G401 (cell line): ENCODE measurements around the gene ATG7. TPM values are rescaled to one million over a fixed set of nuclear protein-coding genes. Genes with fewer than 3 reads are reported as not detected.

Experiments used
- DNase-seq: peaks from one replicate; pipeline ENCODE4 v3.0.0-alpha.2; 2015; ENCODE audit warnings: low spot score
- in situ Hi-C: cut with HindIII; loops from 2 replicates; pipeline ENCODE4 v1.10.0; 2016; ENCODE audit warnings: low sequenced_read_pairs, mixed read lengths
- total RNA-seq: library from RNA; depleted of rRNA; stranded (reverse); fragments of >200 nt; shearing (Covaris generic); gene quantifications from 2 replicates; pipeline ENCODE4 v1.2.3, GENCODE V29; 2014; rRNA removed

ATG7 gene, protein sequence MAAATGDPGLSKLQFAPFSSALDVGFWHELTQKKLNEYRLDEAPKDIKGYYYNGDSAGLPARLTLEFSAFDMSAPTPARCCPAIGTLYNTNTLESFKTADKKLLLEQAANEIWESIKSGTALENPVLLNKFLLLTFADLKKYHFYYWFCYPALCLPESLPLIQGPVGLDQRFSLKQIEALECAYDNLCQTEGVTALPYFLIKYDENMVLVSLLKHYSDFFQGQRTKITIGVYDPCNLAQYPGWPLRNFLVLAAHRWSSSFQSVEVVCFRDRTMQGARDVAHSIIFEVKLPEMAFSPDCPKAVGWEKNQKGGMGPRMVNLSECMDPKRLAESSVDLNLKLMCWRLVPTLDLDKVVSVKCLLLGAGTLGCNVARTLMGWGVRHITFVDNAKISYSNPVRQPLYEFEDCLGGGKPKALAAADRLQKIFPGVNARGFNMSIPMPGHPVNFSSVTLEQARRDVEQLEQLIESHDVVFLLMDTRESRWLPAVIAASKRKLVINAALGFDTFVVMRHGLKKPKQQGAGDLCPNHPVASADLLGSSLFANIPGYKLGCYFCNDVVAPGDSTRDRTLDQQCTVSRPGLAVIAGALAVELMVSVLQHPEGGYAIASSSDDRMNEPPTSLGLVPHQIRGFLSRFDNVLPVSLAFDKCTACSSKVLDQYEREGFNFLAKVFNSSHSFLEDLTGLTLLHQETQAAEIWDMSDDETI
- 37.5 and 48.5 TPM in 2 replicates for total RNA-seq

DNA sequence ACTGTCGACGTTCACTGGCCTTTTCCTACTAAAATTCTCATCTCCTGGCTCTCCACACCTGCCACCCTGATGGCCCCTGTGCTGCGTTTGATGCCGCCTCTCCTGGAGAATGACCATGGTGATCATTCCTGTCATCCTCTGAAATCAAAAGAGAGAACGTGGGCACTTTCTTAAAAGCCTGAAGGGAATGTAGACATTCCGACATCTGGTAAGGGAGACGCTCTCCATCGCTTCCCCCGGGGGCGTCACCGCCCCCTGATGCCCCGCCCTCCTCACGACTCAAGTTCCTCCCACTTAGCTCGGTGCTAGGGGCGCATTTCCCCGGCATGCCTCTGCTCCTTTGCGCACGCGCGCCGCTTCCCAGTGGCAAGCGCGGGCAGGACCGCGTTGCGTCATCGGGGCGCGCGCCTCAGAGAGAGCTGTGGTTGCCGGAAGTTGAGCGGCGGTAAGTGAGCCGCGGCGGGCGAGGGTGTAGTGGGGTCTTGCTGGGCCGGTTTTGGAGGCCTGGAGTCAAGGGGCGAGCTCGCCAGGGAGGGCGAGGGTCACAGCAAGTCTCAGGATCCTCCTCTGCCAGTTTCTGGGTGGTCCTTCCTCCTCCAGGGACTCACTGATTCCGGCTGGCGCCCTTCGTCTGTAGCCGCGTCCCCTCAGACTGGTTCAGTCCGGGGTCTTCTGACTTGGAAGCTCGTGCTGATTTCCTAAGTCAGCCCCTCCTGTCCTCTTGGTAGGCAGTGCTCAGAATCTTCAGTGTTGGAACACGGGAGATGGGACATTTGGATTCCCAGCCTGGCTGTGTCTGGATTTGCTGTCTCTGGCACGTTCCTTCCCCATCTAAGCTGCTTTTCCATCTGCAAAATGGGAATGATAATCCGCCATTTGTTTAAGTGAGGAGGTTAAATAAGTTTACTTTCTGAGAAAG is at the start of gene ATG7:
ATG7 (plus strand) TSS at position 412 of the 919 bp plus-strand sequence. CDS start 26,299 bp downstream, outside the sequence.
- in situ Hi-C loops, result no loop called here
- DNase-seq, result peak; percentile 95

DNA sequence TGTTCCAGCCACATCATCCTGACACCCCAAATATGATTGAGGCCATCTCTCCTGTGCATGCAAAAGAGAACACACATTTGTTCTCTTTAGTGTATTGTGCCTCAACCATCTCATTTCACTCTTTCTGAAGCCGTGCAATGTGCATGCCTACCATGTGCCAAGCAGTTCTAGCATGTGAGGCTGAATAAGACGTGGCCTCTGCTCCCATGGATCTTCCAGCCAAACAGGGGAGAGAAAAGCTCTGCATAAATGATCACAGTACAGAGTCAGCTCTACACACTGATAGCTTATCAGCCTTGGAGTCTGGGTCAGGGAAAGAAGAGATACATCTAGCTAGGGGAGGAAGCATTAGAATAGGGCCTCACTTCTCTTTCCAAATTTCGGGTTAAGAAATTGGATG is 48.2 kb upstream of the ATG7 start:
- DNase-seq, result no peak
- in situ Hi-C loops, result no loop called here

DNA sequence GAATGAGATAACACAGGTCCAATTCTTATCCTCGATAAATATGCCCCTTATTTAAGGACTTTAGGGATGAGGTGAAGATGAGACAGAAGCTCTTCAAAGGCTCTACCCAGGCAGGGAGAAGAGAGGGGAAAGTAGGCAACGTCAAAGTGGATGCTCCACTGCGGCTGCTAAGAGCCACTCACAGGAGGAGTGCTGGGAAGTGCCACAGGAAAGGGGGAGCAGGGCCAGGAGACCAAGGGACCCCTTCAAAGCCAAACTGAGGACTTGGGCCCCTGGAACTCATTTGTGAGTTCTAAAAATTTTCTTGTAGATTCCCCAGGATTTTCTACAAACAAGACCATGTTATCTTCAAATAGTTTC is 47.3 kb upstream of the ATG7 start:
- no peak for DNase-seq
- in situ Hi-C loops, result no loop called here

DNA sequence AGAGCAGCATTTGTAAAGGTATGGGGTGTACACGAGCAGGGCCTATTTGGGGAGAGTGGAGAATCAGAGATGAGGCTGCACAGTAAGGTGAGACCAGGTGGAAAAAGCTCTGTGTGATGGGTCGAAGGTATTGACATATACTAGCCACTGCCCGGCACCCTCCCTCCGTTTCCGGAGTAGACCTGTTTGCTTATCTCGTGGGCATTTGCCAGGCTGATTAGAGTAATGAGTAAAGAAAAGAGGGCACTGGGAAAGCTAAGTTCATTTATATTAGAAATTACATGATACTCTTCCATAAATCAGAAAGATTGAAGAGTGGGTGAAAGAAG is 46.2 kb upstream of the ATG7 start:
- DNase-seq, result no peak
- in situ Hi-C loops, result no loop called here

DNA sequence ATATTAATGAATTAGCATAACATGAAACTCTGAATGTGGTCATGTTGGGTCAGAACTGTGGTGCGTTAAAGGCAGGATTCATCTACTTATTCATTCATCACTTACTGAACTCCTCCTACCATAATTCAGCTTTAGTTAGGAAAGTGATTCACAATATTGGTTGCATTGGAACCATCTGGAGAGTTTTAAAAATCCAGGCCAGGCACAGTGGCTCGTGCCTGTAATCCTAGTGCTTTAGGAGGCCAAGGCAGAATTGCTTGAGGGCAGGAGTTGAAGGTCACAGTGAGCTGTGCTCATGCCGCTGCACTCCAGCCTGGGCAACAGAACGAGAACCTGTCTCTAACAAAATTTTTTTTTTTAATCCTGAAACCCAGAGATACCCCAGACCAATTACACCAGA is 44.2 kb upstream of the ATG7 start:
- in situ Hi-C loops, result no loop called here
- no peak for DNase-seq

DNA sequence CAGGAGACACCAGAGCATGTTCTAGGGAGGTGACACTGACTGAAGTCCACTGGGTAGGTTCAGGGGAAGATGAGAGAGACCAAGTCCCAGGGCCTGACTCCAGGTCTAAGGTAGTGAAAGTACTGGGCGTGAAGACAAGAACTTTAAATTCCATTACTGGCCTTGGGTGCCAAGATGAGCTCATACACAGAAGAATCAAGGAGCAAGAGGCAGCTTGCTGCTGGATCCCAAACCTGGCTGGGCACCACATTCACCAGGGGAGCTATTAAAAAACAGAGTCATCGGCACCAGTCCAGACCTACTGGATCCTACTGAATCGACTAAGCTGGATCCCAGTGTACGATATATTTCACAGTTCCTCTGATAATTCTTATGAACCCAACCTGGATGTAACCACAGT is 42.1 kb upstream of the ATG7 start:
- in situ Hi-C loops, result no loop called here
- DNase-seq, result no peak

DNA sequence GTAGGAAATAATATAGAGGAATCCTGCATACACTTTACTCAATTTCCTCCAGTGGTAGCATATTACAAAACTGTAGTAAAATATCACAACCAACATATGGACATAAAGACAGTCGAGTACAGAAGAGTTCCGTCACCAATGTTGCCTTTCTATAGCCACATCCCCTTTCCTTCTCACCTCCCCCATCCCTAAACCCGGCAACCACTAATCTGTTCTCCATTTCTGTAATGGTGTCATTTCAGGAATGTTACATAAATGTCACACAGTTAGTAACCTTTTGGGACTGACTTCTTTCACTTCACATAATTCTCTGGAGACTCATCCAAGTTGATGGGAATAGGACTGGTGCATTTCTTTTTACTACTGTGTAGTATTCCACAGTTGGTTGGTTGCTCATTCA is 41.4 kb upstream of the ATG7 start:
- in situ Hi-C loops, result no loop called here
- no peak for DNase-seq

DNA sequence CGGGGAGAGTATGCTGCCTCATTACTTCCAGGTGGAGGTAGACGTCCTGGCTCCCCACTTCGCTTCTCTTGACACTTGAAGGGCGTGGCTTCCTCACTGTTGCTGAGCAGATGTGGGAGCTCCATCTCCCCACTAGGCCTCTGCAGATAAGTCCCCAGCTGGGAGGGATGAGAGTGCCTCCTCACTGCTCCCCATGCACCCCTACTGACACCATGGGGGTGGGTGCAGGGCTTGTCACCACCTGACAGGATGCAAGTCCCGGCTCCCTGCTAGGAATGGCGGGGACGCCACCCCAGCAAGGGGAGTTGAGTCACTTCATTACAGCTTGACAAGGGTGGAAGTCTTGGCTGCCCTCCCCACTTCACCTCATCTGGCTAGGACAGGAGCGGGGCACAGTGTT is 36.8 kb upstream of the ATG7 start:
- in situ Hi-C loops, result no loop called here
- no peak for DNase-seq

DNA sequence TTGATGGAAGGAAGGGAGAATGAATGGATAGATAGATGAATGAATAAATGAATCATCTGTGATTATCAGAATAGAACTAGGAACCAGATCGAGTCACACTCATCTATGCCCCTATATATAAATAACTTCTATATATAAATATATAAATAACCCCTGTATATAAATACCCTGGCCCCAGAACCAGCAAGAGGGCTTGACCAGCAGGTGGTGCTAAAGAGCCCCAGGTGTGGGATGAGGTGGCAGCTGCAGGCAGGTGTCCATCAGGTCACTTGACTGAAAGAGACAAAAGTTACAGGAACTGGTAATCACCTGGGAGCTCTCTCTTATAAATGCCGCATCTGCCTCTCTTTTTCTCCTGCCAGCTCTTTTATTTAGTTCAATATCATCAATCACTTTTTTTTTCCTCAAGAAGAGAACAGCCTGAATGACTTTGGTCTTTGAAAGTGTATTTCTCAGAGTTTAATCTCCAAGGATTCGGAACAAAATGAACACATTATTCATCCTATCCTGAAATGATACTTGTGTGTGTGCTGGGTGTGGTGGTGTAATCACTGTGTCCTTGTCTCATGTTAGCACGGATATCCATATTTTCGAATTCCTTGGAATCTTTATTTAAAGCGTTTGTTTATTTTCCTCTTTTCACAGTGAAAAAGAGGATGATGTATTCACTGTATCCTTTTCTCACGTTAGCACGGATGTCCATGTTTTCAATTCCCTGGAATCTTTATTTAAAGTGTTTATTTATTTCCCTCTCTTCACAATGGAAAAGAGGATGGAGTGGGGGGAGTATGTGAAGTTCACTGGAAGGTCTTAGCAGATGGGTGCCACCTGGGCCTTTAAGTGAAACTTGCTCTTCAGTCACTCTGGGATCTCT is 35.4 kb upstream of the ATG7 start:
- in situ Hi-C loops, result no loop called here
- peak; percentile 14 for DNase-seq

DNA sequence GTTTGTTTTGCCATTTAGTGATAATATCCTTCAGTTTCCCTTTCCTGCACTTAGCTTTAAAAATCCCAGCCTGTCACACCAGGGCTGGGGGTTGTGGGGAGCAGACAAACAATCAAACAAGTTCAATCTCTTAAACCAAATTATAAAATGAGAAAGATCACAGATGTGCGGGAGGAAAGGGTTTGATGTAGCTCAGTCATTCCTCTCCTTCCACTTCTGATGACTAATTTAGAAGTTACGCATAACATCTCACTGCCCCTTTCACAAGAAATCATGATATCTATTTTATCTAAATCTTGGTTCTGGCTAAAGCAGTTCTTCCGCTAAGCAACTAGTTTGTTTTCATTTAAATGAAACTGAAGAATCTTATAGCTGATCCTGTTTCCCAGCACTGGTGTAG is 34.1 kb upstream of the ATG7 start:
- in situ Hi-C loops, result no loop called here
- no peak for DNase-seq

DNA sequence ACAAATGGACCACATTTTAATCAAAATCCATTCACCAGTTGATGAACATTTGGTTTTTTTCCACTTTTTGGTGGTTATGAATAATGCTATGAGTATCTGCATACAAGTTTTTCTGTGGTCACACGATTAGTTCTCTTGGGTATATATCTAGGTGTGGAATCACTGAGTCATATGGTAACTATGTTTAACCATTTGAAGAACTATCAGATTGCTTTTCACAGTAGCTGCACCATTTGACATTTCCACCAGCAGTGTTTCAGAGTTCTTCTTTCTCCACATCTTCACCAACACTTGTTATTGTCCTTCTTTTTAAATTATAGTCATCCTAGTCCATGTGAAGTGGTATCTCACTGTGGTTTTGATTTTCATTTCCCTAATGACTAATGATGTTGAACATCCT is 33.3 kb upstream of the ATG7 start:
- in situ Hi-C loops, result no loop called here
- DNase-seq, result no peak

DNA sequence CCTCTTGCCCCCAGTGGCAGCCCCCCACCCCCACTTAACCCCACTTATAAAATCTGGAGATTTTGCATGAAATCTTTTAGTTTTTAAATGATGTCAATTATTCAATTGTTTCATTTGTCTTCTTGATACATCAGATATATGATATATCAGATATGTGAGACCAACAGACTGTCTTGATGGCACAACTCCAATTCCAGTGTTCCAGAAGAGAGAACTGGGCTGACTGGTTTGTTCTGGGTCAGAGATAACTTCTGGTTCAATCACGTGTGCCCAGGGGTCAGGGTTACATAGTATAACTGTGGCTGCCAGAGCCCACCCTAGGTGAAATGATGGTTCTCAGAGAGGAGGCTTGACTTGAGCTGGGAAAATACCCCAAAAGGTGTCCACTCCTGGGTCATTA is 32.4 kb upstream of the ATG7 start:
- DNase-seq, result no peak
- in situ Hi-C loops, result no loop called here

DNA sequence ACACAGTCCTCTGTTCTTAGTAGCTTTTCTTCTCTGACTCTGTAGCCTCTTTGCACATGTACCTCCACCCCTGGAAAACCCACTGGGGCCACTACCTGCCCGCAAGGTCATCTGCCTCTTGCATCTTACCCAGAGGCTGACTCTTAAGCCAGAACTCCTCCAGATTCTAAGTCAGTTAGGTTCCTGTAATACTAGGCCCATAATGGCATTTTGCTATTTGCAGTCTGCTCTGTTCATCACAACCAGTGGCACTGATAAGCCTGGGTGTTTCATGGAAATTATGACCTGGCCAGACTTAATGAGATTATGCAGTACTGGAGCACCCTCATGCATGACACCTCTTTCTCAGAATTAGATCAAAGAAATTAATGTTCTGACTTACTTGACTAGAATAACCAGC is 31.7 kb upstream of the ATG7 start:
- no peak for DNase-seq
- in situ Hi-C loops, result no loop called here

DNA sequence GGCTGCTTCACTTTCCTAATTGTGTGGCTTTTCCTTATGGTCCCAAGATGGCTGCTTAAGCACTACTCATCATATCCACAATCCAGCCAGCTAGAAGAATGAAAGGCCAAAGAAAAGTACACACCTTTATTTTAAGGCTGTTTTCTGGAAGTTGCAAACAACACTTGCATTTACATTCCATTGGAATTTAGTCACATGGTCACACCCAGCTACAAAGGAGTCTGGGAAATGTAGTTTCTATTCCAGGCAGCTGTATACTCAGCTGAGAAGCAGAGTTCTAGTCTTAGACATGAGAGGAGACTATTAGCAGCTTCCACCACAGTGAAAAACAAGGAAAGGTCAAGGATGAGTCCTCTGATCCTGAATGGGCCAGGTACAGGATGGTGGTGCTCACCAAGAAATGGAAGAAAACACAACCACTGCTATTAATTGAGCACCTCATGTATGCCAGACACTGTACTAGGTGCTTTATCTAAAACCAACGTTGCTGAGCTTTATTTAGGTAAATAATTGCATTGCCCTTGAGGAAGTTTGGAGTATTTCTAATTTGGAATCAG is 28.0 kb upstream of the ATG7 start:
- no peak for DNase-seq
- in situ Hi-C loops, result no loop called here

DNA sequence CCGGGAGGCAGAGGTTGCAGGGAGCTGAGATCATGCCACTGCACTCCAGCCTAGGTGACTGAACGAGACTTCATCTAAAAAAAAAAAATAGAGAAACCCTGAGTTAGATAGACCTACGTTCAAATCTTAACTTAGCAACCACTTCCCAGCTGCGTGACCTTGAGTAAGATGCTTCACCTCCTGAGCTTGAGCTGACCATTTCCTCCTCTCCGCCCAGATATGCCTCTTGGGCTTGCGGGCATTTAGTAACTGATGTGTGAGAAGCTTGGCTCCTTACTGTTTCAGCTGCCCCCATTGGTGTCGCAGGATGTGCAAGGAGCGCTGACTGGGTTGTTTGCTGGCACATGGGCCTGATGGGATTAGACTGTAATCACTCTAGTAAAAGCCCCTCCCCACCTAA is 26.9 kb upstream of the ATG7 start:
- DNase-seq, result no peak
- in situ Hi-C loops, result no loop called here

DNA sequence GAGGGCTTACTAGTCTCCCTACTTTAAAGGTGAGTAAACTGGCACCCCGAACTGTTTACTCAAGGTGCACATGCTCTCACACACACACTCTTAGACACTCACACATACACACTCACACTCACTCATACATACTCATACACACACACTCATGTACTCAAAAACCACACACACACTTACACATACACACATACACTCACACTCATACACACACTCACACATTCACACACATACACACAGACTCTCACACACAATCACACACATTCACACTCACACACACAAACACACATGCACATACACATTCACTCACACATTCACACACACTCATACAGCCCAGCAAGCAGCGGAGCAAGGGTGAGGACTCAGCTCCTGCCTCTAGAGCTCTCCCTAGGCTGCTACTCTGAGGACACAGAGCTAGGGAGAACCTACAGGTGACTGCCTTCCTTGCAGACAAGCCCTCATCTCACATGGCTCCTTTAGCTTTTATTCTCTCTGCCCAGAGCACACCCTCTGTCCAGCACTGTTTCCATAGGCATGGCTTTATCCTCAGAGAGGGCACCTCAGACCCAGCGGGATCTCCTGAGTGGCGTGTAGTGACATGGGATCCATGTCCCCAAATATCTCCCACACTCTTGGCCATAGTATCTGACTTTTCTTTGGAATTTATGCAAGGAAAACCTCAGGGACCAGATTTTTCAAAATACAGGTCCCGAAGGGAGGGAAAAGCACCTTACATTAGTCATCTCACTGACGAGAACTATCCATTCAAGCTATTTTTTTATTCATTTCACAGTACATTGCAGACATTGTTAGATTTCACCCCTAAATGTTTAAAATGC is 26.2 kb upstream of the ATG7 start:
- in situ Hi-C loops, result no loop called here
- DNase-seq, result no peak

DNA sequence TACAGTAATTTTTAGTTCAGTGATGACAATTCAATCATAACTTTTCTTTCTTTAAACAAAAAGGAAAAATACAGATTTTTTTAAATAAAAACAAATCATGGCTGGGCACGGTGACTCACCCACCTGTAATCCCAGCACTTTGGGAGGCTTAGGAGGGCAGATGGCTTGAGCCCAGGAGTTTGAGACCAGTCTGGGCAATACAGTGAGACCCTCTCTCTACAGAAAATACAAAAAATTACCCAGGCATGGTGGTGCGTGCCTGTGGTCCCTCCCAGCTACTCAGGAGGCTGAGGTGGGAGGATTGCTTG is 25.6 kb upstream of the ATG7 start:
- DNase-seq, result no peak
- in situ Hi-C loops, result no loop called here

DNA sequence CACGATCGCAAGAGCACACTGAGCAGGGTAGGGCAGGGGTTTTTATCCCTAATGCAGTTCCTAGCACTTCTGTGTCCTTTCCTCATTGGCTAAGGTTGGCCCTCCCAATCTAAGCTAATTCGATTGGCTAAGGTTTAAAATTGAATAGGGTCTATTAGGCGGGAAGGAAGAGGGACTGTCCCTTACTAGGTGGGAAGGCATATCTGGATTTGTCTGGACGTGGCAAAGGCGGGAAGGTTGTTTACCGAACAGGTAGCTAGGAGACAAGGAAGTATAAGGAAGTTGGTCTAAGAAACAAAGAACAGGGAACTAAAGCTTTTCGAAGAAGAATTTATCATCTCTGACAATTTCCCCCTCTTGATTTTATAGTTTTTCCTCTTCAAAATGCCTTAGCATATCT is 24.8 kb upstream of the ATG7 start:
- no peak for DNase-seq
- in situ Hi-C loops, result no loop called here
